Measurements from ENCODE around the gene PHLDA2. TPM values are rescaled to one million over a fixed set of nuclear protein-coding genes. Genes with fewer than 3 reads are reported as not detected.

PHLDA2 gene
- total and polyA plus RNA-seq, 2 of the 13 experiments (the other 11 are each of a cell fraction or from before 2014, with no cell fraction given) = 0.55 to 0.78 TPM

GRCh38 chr11:2942872-2943710 is 13.9 kb upstream of the PHLDA2 start (continued):
- TF ChIP-seq, protein P1, sequence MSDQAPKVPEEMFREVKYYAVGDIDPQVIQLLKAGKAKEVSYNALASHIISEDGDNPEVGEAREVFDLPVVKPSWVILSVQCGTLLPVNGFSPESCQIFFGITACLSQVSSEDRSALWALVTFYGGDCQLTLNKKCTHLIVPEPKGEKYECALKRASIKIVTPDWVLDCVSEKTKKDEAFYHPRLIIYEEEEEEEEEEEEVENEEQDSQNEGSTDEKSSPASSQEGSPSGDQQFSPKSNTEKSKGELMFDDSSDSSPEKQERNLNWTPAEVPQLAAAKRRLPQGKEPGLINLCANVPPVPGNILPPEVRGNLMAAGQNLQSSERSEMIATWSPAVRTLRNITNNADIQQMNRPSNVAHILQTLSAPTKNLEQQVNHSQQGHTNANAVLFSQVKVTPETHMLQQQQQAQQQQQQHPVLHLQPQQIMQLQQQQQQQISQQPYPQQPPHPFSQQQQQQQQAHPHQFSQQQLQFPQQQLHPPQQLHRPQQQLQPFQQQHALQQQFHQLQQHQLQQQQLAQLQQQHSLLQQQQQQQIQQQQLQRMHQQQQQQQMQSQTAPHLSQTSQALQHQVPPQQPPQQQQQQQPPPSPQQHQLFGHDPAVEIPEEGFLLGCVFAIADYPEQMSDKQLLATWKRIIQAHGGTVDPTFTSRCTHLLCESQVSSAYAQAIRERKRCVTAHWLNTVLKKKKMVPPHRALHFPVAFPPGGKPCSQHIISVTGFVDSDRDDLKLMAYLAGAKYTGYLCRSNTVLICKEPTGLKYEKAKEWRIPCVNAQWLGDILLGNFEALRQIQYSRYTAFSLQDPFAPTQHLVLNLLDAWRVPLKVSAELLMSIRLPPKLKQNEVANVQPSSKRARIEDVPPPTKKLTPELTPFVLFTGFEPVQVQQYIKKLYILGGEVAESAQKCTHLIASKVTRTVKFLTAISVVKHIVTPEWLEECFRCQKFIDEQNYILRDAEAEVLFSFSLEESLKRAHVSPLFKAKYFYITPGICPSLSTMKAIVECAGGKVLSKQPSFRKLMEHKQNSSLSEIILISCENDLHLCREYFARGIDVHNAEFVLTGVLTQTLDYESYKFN (CRISPR knock-in tag; conservative IDR thresholded peaks at IDR 0.05) = no peak
- TF ChIP-seq ZNF687 (CRISPR knock-in tag; IDR thresholded peaks at IDR 0.05) = peak; percentile 9; the same call in 1 of the 2 replicates
- TF ChIP-seq SSRP1 (CRISPR knock-in tag; IDR thresholded peaks at IDR 0.05) = no peak
- no peak for TF ChIP-seq ZNF20 (CRISPR knock-in tag; IDR thresholded peaks at IDR 0.05)

Measured in HepG2 (cell line).